CD14-positive monocyte (primary cell): ENCODE results near the gene TBX10. TPM values are rescaled to one million over a fixed set of nuclear protein-coding genes. Genes with fewer than 3 reads are reported as not detected.
"Not testable (repeated sequence)": the region's sequence is repeated elsewhere in the genome, so short reads cannot be mapped to it uniquely, and the experiment has no call there.

Experiments used
- DNase-seq, 3 donors: peaks; one replicate each; pipeline ENCODE4 v3.0.0-alpha.2; 2011 to 2022
- H2AFZ ChIP-seq: 2 replicates; pipeline ENCODE4 v1.6.0; 2012; ENCODE audit warnings: mild to moderate bottlenecking, low read depth, low read length, inconsistent platforms; ENCODE audit not compliant: insufficient read depth, poor library complexity, severe bottlenecking
- H3K27ac ChIP-seq, 2 donors: 1 replicate in 1 of 2; 2 replicates in 1 of 2; pipeline ENCODE4 v1.5.1; 2012 to 2013; ENCODE audit warnings: low read length in 2 of 2, control low read depth in 1 of 2, inconsistent platforms in 1 of 2, low read depth in 1 of 2, mild to moderate bottlenecking in 1 of 2
- H3K27me3 ChIP-seq, 2 donors: one replicate each; pipeline versions ENCODE4 v1.6.0 to v1.6.1; 2011 to 2013; ENCODE audit warnings: low read length in 2 of 2; ENCODE audit not compliant: control insufficient read depth in 2 of 2, insufficient read depth in 2 of 2
- H3K36me3 ChIP-seq, 2 donors: replicated peaks in 1 of 2; 1 replicate in 1 of 2; 2 replicates in 1 of 2; pipeline versions ENCODE4 v1.5.1 to v1.6.1; 2012 to 2013; ENCODE audit warnings: low read length in 2 of 2, control low read depth in 1 of 2, inconsistent platforms in 1 of 2, mild to moderate bottlenecking in 1 of 2; ENCODE audit not compliant: insufficient read depth in 2 of 2, control insufficient read depth in 1 of 2
- H3K4me1 ChIP-seq, 2 donors: 1 replicate in 1 of 2; 2 replicates in 1 of 2; pipeline versions ENCODE4 v1.5.1 to v1.6.1; 2012 to 2013; ENCODE audit warnings: low read length in 2 of 2, control low read depth in 1 of 2, inconsistent platforms in 1 of 2, mild to moderate bottlenecking in 1 of 2, moderate library complexity in 1 of 2; ENCODE audit not compliant: insufficient read depth in 2 of 2, control insufficient read depth in 1 of 2
- H3K4me2 ChIP-seq: replicated peaks from 2 replicates; pipeline ENCODE3; 2012; ENCODE audit warnings: low read length, moderate library complexity, mild to moderate bottlenecking; ENCODE audit not compliant: poor library complexity, severe bottlenecking; ENCODE audit errors: extremely low read depth
- H3K4me3 ChIP-seq, 3 experiments: fragments of 200-600 bp in 1 of 3; sonication (generic) in 1 of 3; replicated peaks in 1 of 3; 1 replicate in 2 of 3; 2 replicates in 1 of 3; pipeline ENCODE4 v1.5.1; 2011 to 2013; ENCODE audit warnings: low read length in 3 of 3, mild to moderate bottlenecking in 3 of 3, control low read depth in 2 of 3, low read depth in 2 of 3, inconsistent platforms in 1 of 3, moderate library complexity in 1 of 3
- H3K79me2 ChIP-seq: 2 replicates; pipeline ENCODE4 v1.6.0; 2012; ENCODE audit warnings: mild to moderate bottlenecking, control low read depth, inconsistent platforms, low read length, moderate library complexity; ENCODE audit not compliant: insufficient read depth
- H3K9ac ChIP-seq: 2 replicates; pipeline ENCODE4 v1.6.0; 2017; ENCODE audit warnings: low read length, mild to moderate bottlenecking; ENCODE audit not compliant: insufficient read depth, poor library complexity, severe bottlenecking
- H3K9me3 ChIP-seq, 2 donors: replicated peaks in 1 of 2; 1 replicate in 1 of 2; 2 replicates in 1 of 2; pipeline versions ENCODE4 v1.5.1 to v1.6.1; 2012 to 2013; ENCODE audit warnings: low read length in 2 of 2, control low read depth in 1 of 2; ENCODE audit not compliant: control insufficient read depth in 1 of 2, insufficient read depth in 1 of 2
- H4K20me1 ChIP-seq: 2 replicates; pipeline ENCODE4 v1.6.0; 2012; ENCODE audit warnings: mild to moderate bottlenecking, low read length, control low read depth, moderate library complexity; ENCODE audit not compliant: insufficient read depth
- H3K27ac Mint-ChIP-seq, 7 donors: one replicate each; pipeline ENCODE4 v1.8.0; 2020; ENCODE audit warnings: mild to moderate bottlenecking in 7 of 7, mixed read lengths in 7 of 7, moderate library complexity in 6 of 7, inconsistent platforms in 2 of 7
- H3K27me3 Mint-ChIP-seq, 3 donors: one replicate each; pipeline ENCODE4 v1.8.0; 2021 to 2022; ENCODE audit warnings: low read depth in 3 of 3, mild to moderate bottlenecking in 3 of 3, mixed read lengths in 3 of 3, moderate library complexity in 3 of 3, inconsistent platforms in 1 of 3
- H3K36me3 Mint-ChIP-seq, 2 donors: one replicate each; pipeline ENCODE4 v1.8.0; 2020; ENCODE audit warnings: mixed read lengths in 2 of 2, inconsistent platforms in 1 of 2, mild to moderate bottlenecking in 1 of 2
- H3K4me1 Mint-ChIP-seq: one replicate; pipeline ENCODE4 v1.8.0; 2020; ENCODE audit warnings: mild to moderate bottlenecking, mixed read lengths
- H3K4me3 Mint-ChIP-seq, 2 donors: one replicate each; pipeline ENCODE4 v1.8.0; 2020; ENCODE audit warnings: mild to moderate bottlenecking in 2 of 2, mixed read lengths in 2 of 2, moderate library complexity in 1 of 2
- H3K9me3 Mint-ChIP-seq, 7 donors: one replicate each; pipeline ENCODE4 v1.8.0; 2020 to 2022; ENCODE audit warnings: mixed read lengths in 7 of 7, mild to moderate bottlenecking in 6 of 7, moderate library complexity in 6 of 7, inconsistent platforms in 2 of 7
- WGBS: methylation state at CpG from one replicate; pipeline ENCODE4 v1.1.5; 2013; ENCODE audit warnings: missing lambda C conversion rate; ENCODE audit not compliant: insufficient coverage; 5-methylcytosine and 5-hydroxymethylcytosine counted together
- intact Hi-C, 2 donors: fragments of 100-400 bp; cut with micrococcal nuclease; formaldehyde crosslinking; loops; one replicate each; pipeline versions ENCODE4 v1.15.0 to v1.15.1; 2023
- polyA plus RNA-seq, 3 donors: library from polyadenylated mRNA; depleted of rRNA in 1 of 3; unstranded in 2 of 3; stranded (reverse) in 1 of 3; fragments of 300-500 nt in 2 of 3; fragments of >200 nt in 1 of 3; fragmentation: Illumina TruSeq in 2 of 3; gene quantifications; 1 replicate in 2 of 3; 2 replicates in 1 of 3; pipeline ENCODE4 v1.2.3, GENCODE V29; 2012 to 2021

The TBX10 gene
- polyA plus RNA-seq, 3 donors, result not detected

DNA sequence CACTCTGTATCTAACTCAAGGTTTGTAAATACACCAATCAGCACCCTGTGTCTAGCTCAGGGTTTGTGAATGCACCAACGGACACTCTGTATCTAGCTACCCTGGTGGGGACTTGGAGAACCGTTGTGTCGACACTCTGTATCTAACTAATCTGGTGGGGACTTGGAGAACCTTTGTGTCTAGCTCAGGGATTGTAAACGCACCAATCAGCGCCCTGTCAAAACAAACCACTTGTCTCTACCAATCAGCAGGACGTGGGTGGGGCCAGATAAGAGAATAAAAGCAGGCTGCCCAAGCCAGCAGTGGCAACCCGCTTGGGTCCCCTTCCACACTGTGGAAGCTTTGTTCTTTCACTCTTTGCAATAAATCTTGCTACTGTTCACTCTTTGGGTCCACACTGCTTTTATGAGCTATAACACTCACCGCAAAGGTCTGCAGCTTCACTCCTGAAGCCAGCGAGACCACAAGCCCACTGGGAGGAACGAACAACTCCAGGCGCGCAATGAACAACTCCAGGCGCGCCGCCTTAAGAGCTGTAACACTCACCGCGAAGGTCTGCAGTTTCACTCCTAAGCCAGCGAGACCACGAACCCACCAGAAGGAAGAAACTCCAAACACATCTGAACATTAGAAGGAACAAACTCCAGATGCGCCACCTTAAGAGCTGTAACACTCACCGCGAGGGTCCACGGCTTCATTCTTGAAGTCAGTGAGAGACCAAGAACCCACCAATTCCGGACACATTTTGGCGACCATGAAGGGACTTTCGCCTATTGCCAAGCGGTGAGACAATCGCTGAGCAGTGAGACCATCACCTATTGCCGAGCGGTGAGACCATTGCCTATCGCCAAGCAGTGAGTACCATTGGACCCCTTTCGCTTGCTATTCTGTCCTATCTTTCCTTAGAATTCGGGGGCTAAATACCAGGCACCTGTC lies 19.6 kb downstream of the TBX10 start:
- not testable (repeated sequence) for H3K4me1 ChIP-seq, H3K36me3 Mint-ChIP-seq, H3K79me2 ChIP-seq, H3K9ac ChIP-seq, DNase-seq, H3K9me3 Mint-ChIP-seq, H3K4me1 Mint-ChIP-seq, H2AFZ ChIP-seq, H3K4me2 ChIP-seq, H3K9me3 ChIP-seq, H3K27ac ChIP-seq, H3K4me3 Mint-ChIP-seq, H3K4me3 ChIP-seq, H4K20me1 ChIP-seq, H3K36me3 ChIP-seq
- intact Hi-C loops, result loop anchor here in 1 of 2 donors (10.0 kb wide), 1 partner anchor 95 kb away; no protein-coding TSS in a partner anchor
- Mint-ChIP-seq H3K27ac (peak overlapping the region in 1 of 7 donors; percentile 64), H3K27me3 (peaks cover 22 to 28% (median 25%) of the 10 kb centered on the region in 3 donors)
- WGBS, result 86% methylated on average over 28 of the region's 33 CpGs
- H3K27me3 ChIP-seq, result peaks cover 0 to 17% of the 10 kb centered on the region in 2 donors

DNA sequence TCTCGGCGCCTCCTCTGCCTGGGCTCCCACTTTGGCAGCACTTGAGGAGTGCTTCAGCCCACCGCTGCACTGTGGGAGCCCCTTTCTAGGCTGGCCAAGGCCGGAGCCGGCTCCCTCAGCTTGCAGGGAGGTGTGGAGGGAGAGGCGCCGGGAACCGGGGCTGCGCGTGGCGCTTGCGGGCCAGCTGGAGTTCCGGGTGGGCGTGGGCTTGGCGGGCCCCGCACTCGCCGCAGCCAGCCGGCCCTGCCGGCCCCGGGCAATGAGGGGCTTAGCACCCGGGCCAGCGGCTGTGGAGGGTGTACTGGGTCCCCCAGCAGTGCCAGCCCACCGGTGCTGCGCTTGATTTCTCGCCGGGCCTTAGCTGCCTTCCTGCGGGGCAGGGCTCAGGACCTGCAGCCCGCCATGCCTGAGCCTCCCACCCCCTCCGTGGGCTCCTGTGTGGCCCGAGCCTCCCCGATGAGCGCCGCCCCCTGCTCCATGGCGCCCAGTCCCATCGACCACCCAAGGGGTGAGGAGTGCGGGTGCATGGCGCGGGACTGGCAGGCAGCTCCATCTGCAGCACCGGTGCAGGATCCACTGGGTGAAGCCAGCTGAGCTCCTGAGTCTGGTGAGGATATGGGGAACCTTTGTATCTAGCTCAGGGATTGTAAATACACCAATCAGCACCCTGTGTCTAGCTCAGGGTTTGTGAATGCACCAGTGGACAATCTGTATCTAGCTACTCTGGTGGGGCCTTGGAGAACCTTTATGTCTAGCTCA lies 20.5 kb downstream of the TBX10 start:
- H3K9me3 ChIP-seq, H3K4me3 Mint-ChIP-seq, H3K27ac ChIP-seq, H3K4me3 ChIP-seq, H3K36me3 ChIP-seq, H3K9ac ChIP-seq, H2AFZ ChIP-seq, DNase-seq, H3K36me3 Mint-ChIP-seq, H3K4me1 Mint-ChIP-seq, H4K20me1 ChIP-seq, H3K9me3 Mint-ChIP-seq, H3K4me2 ChIP-seq, H3K27ac Mint-ChIP-seq, intact Hi-C loops, H3K79me2 ChIP-seq: not testable (repeated sequence)
- Histone ChIP-seq H3K27me3 (peaks cover 0 to 17% of the 10 kb centered on the region in 2 donors), H3K4me1 (peaks cover 11 to 15% of the 10 kb centered on the region in 2 donors)
- 97% methylated on average over 30 of the region's 40 CpGs for WGBS
- peaks cover 21 to 28% (median 25%) of the 10 kb centered on the region in 3 donors for H3K27me3 Mint-ChIP-seq
